A549 treated with ZK216348 at 1 μM for 4 hours (cell line): ENCODE results near the gene GSTM2. TPM values are rescaled to one million over a fixed set of nuclear protein-coding genes. Genes with fewer than 3 reads are reported as not detected.

Experiments used
- total RNA-seq: library from RNA; stranded (reverse); fragments of 200-300 nt; extraction: Qiagen RNA extraction; gene quantifications from 5 replicates; pipeline ENCODE4 v1.2.3, GENCODE V29; 2022; ENCODE audit warnings: low read depth

The GSTM2 gene
- 3.5 to 4.6 TPM (median 4.0 TPM) in 5 replicates for total RNA-seq

DNA sequence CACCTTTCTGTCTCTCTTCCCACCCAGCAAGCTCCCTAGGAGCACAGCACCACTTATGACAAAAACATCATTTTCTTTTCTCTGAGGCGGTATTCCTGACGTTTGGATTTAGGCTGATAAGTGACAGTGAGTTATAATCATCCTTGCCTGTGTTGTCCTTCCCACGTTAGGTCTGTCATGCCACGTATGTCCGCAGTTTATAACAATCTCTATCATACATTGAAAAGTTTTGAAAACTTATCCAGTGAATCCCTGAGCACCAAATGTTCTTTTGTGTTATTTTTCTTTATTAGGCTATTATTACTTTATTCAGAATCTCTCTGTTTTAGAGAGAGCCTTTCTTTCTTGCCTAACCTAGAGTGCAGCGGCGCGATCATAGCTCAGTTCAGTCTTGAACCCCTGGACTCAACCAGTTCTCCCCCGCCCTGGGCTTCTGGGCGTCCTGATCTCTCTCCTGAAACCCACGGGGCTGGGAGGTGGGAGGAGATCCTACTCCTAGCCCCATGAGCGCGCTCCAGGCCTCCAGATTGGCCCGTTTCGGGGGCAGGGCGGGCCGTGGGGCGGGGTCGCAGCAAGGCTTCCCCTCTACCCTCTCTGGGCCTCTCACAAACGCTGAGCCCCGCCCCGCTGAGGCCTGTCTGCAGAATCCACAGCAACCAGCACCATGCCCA is at the start of gene GSTM2:
Gene GSTM2, plus strand, starts transcription at position 606 of the 671 bp plus-strand sequence. Its CDS starts 59 bp downstream, at position 665.

DNA sequence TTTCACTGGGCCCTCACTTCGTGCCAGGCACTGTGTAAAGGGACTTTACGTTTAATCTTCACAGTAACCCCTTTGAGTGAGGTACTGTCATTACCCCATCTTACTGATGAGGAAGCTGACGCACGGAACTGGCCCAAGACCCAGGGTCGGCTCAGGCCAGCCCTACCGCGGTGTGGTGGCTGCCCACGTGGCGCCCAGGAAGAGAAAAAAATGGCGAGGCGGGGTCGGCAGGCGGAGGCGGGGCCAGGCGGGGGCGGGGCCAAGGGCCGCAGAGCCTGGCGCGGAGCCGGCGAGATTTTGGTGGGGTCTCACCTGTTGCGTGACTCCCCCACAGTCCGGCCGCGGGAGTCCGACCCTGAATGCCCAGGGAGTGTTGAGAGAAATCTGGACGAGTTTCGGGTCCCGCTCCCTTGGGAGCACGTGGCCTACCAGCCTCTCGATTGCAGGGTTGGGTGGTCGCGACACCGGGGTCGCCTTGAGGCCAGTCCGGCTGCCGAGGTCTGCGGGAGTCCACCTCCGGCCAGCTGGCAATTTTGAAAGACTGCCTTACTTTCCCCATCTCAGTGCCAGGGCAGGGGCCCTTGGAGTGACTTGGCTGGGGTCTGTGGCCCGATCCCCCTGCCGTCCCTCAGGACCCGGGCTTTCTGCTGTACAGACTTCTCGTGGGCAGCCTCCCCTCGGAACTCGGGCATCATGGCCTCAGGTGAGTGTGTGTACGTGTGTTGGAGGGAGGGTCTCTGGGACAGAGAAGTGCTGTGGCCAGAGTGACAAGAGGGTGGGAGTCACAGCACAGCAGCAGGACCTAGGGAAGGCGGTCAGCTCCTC is 48.1 kb upstream of the GSTM2 start, which contains the start of the genes AMPD2 and GNAT2:
Gene AMPD2, plus strand, starts transcription at position 262 of the 825 bp plus-strand sequence. CDS start 1,339 bp downstream, outside the sequence.
Gene GNAT2, minus strand, starts transcription at position 41 of the 825 bp plus-strand sequence. CDS start 6,746 bp downstream, outside the sequence.

DNA sequence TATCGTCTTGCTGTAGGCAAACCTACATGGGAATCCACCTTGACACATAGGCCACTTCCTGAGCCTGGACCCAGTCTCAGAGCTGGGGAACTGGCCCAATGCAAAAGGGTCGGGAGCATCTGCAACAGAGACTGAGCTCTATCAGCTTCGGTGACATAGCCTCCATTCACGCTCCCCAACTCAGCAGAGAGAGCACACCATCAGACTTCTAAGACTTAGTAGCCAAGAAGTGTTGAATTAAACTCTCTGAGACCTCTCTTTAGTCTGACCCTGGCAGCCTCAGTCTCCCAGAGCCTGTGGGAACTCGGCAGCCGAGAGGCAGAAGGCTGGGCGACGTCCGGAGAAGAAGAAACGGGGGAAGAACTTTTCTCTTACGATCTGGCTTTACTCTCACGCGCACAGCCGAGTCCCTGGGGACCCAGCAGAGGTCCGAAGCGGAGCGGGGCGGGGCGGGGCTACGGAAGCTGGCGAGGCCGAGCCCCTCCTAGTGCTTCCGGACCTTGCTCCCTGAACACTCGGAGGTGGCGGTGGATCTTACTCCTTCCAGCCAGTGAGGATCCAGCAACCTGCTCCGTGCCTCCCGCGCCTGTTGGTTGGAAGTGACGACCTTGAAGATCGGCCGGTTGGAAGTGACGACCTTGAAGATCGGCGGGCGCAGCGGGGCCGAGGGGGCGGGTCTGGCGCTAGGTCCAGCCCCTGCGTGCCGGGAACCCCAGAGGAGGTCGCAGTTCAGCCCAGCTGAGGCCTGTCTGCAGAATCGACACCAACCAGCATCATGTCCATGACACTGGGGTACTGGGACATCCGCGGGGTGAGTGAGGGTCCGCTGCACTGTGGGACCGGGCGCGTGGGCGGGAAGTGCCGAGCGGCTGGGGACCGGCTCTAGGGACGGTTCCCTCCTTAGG is 12.0 kb upstream of the GSTM2 start, which contains the start of gene GSTM4:
Gene GSTM4, plus strand, starts transcription at position 485 of the 905 bp plus-strand sequence. Its CDS starts 291 bp downstream, at position 776.

DNA sequence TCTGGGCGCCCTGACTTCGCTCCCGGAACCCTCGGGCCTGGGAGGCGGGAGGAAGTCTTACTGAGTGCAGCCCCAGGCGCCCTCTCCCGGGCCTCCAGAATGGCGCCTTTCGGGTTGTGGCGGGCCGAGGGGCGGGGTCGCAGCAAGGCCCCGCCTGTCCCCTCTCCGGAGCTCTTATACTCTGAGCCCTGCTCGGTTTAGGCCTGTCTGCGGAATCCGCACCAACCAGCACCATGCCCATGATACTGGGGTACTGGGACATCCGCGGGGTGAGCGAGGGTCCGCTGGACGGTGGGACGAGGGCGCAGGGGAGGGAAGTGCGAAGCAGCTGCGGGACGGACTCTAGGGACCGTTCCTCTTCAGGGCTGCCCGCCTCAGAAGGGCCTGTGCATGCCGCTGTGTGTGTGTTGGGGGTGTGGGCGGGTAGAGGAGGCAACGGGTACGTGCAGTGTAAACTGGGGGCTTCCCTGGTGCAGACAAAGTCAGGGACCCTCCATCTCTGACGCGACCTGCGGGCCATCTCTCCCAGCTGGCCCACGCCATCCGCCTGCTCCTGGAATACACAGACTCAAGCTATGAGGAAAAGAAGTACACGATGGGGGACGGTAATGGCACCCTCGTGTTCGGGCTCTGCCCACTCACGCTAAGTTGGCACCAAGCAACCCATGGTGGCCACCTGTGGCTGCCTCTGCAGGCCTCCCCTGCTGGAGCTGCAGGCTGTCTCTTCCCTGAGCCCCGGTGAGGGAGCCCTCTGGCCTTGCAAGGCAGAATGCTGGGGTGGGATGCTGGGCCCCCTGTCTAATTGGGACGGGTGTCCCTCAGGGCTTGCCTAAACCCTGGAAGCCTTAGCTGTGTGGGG is 20.0 kb downstream of the GSTM2 start, which contains the start of gene GSTM1:
Gene GSTM1, plus strand, starts transcription at position 177 of the 859 bp plus-strand sequence. Its CDS starts 57 bp downstream, at position 234.

DNA sequence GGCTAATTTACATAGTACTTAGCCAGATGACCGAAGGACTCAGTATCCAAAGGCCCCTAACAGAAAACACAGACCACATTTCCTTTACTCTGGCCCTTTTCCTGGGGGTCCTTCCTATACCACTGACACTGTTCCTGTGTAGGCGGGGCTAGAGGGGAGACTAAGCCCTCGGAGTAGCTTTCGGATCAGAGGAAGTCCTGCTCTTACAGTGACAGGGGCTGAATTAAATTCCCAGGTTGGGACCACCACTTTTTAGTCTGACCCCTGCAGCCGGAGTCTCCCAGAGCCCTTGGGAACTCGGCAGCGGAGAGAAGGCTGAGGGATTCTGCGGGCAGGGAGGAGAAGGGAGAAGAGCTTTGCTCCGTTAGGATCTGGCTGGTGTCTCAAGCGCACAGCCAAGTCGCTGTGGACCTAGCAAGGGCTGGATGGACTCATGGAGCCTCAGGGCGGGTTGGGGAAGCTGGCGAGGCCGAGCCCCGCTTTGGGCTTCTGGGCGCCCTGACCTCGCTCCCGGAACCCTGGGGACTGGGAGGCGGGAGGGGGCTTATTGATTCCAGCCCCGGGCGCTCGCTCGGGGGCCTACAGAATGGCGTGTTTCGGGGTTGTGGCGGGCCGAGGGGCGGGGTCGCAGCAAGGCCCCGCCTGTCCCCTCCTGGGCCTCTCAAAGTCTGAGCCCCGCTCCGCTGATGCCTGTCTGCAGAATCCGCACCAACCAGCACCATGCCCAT is 43.9 kb downstream of the GSTM2 start, which contains the start of gene GSTM5:
Gene GSTM5, plus strand, starts transcription at position 659 of the 728 bp plus-strand sequence. Its CDS starts 62 bp downstream, at position 721.

Other genes with a start within 250 kb of the GSTM2 start
- 100 to 110 TPM (median 104 TPM) in 5 replicates for gene PSMA5, start 241.6 kb upstream of the GSTM2 start, total RNA-seq
- gene SYPL2, start 201.5 kb upstream of the GSTM2 start, total RNA-seq = 0.07 to 0.18 TPM (median 0.08 TPM) in 5 replicates
- gene ATXN7L2, start 184.2 kb upstream of the GSTM2 start, total RNA-seq = 0.92 to 2.7 TPM (median 2.5 TPM) in 5 replicates
- 3.6 to 6.1 TPM (median 5.0 TPM) in 5 replicates for gene CYB561D1, start 174.0 kb upstream of the GSTM2 start, total RNA-seq
- gene AMIGO1, start 158.3 kb upstream of the GSTM2 start, total RNA-seq = 1.1 to 1.6 TPM (median 1.1 TPM) in 5 replicates
- not detected in 5 replicates for gene GPR61, start 128.2 kb upstream of the GSTM2 start, total RNA-seq
- gene GNAI3, start 119.4 kb upstream of the GSTM2 start, total RNA-seq = 3.4 to 5.6 TPM (median 5.1 TPM) in 5 replicates
- gene GNAT2, start 48.4 kb upstream of the GSTM2 start, total RNA-seq = 0.15 to 0.16 TPM in 2 of 5 replicates, not detected in the others
- gene AMPD2, start 48.2 kb upstream of the GSTM2 start, total RNA-seq = 14.0 to 28.0 TPM (median 26.6 TPM) in 5 replicates
- 8.8 to 11.2 TPM (median 9.2 TPM) in 5 replicates for gene GSTM4, start 12.0 kb upstream of the GSTM2 start, total RNA-seq
- gene GSTM1, start 19.8 kb downstream of the GSTM2 start, total RNA-seq = 0.35 TPM in 1 of 5 replicates, not detected in the others
- gene GSTM5, start 44.2 kb downstream of the GSTM2 start, total RNA-seq = not detected in 5 replicates
- gene GSTM3, start 73.0 kb downstream of the GSTM2 start, total RNA-seq = 23.5 to 35.1 TPM (median 25.8 TPM) in 5 replicates
- 0.41 to 1.4 TPM (median 0.79 TPM) in 5 replicates for gene EPS8L3, start 95.9 kb downstream of the GSTM2 start, total RNA-seq
- 10.2 to 20.8 TPM (median 20.3 TPM) in 5 replicates for gene CSF1, start 242.8 kb downstream of the GSTM2 start, total RNA-seq